Stomach smooth muscle (tissue), 2 donors: ENCODE results near the gene VSX2.
"Not testable (repeated sequence)": the region's sequence is repeated elsewhere in the genome, so short reads cannot be mapped to it uniquely, and the experiment has no call there.

Source experiments
- H3K27ac ChIP-seq: one replicate; pipeline ENCODE4 v1.7.0; 2013; ENCODE audit warnings: mild to moderate bottlenecking, low read length, inconsistent platforms
- H3K27me3 ChIP-seq, 2 donors: one replicate each; pipeline ENCODE4 v1.7.0; 2013; ENCODE audit warnings: low read length in 2 of 2; ENCODE audit not compliant: insufficient read depth in 2 of 2, control insufficient read depth in 1 of 2
- H3K36me3 ChIP-seq, 2 donors: one replicate each; pipeline ENCODE4 v1.7.0; 2013; ENCODE audit warnings: low read length in 2 of 2; ENCODE audit not compliant: control insufficient read depth in 2 of 2, insufficient read depth in 2 of 2
- H3K4me1 ChIP-seq: one replicate; pipeline ENCODE4 v1.7.0; 2013; ENCODE audit warnings: low read length; ENCODE audit not compliant: control insufficient read depth, insufficient read depth
- H3K4me3 ChIP-seq, 2 donors: one replicate each; pipeline ENCODE4 v1.7.0; 2013; ENCODE audit warnings: low read length in 2 of 2
- H3K9ac ChIP-seq, 2 donors: one replicate each; pipeline ENCODE4 v1.7.0; 2013; ENCODE audit warnings: low read length in 2 of 2, mild to moderate bottlenecking in 1 of 2
- H3K9me3 ChIP-seq, 2 donors: one replicate each; pipeline ENCODE4 v1.7.0; 2013; ENCODE audit warnings: low read length in 2 of 2; ENCODE audit not compliant: control insufficient read depth in 2 of 2
- donor health status: healthy.
- donor health status: Pancreatic carcinoma.

The VSX2 gene

GRCh38 chr14:74261288-74261687, 22.0 kb downstream of the VSX2 start:
- H3K9me3 ChIP-seq = no peaks in the 10 kb centered on the region
- H3K27me3 ChIP-seq = peaks cover 2 to 13% of the 10 kb centered on the region in 2 donors
- no peak overlapping the region for H3K4me3 ChIP-seq
- H3K27ac ChIP-seq = no peak overlapping the region
- H3K4me1 ChIP-seq = peaks cover 12% of the 10 kb centered on the region
- H3K9ac ChIP-seq = no peak overlapping the region
- no peaks in the 10 kb centered on the region for H3K36me3 ChIP-seq

DNA sequence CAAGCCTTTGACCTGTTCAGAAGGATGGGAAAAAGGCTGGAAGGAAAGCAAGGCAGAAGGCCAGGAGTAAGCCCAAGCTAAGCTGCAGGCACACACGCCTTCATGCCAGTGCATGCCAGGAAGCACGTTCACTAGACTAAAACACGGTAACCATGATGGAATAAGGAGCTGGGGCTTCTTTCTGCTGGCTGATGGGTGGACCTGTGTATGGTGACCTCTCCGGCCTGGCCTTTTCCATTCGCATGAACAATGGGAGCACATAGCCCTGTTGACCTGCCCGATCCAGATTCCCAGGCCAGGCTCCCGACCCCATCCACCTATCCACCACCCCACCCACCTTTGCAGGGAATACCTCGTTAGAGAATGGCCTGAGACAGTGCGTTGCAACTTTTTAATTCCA, 22.8 kb downstream of the VSX2 start:
- peaks cover 2 to 13% of the 10 kb centered on the region in 2 donors for H3K27me3 ChIP-seq
- no peak overlapping the region for H3K9ac ChIP-seq
- H3K36me3 ChIP-seq = no peaks in the 10 kb centered on the region
- no peak overlapping the region for H3K4me3 ChIP-seq
- H3K27ac ChIP-seq = no peak overlapping the region
- H3K9me3 ChIP-seq = no peaks in the 10 kb centered on the region
- peaks cover 10% of the 10 kb centered on the region for H3K4me1 ChIP-seq

DNA sequence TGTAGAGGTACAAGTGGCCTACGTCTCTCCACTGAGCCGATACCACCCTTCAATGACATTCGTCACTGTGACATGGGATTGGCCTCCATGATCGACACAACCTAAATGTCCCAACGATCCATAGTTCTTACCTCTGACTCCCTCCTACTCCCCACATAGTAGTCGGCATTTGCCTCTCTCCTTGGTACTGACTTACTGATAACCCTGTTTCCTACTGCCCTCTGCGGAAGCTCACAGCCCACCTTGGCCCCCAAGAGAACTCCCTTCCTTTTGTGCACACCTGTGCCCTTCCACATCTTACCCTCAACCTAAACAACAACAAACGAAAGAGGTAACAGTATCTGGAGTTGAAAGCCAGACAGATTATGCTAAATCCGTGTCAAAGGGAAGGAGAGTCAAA, 23.9 kb downstream of the VSX2 start:
- Histone ChIP-seq H3K9me3 (no peaks in the 10 kb centered on the region), H3K9ac (no peak overlapping the region), H3K4me1 (peaks cover 3% of the 10 kb centered on the region), H3K27ac (no peak overlapping the region), H3K27me3 (peaks cover 2 to 8% of the 10 kb centered on the region in 2 donors), H3K4me3 (no peak overlapping the region), H3K36me3 (no peaks in the 10 kb centered on the region)

- no peak overlapping the region for H3K4me3 ChIP-seq
- peaks cover under 1% of the 10 kb centered on the region in 2 donors for H3K27me3 ChIP-seq
- H3K36me3 ChIP-seq = no peaks in the 10 kb centered on the region
- no peaks in the 10 kb centered on the region for H3K9me3 ChIP-seq
- H3K27ac ChIP-seq = no peak overlapping the region
- H3K9ac ChIP-seq = no peak overlapping the region
- H3K4me1 ChIP-seq = no peaks in the 10 kb centered on the region
These were observed 24.7 kb downstream of the VSX2 start for GRCh38 chr14:74263921-74264320.

DNA sequence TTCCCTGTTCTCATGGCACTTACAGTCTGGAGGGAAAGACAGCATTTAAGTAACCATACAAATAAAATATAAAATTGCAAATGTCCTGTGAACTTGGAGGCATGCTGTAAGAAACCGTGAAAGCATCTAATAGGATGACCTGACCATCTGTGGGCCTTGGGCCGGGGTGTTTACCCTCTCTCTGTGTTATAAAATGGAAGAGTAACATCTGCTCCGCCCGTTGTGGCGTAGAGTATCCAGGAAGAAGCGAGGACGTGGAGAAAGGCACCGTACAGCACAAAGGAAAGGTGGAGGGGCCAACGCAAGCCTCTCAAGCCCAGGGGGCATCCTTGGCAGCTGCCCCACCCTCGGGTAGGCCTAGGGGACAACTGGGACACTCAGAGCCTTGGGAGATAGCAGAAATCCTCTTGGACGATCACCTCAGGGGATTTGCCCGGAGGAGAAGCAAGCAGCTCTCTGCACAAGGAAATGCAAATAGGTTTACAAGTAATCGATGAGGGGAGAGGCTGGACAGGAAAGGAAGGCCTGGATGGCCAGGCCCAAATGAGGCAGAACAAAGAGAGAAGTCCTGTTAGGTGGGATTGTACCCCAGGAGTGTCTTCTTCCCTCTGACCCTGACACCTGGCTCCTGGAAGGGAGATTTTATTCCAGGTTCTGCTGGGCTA, 26.2 kb downstream of the VSX2 start:
- no peaks in the 10 kb centered on the region for H3K9me3 ChIP-seq
- no peaks in the 10 kb centered on the region for H3K36me3 ChIP-seq
- no peak overlapping the region for H3K9ac ChIP-seq
- no peak overlapping the region for H3K4me3 ChIP-seq
- no peak overlapping the region for H3K27ac ChIP-seq
- H3K4me1 ChIP-seq = no peaks in the 10 kb centered on the region
- no peaks in the 10 kb centered on the region for H3K27me3 ChIP-seq

GRCh38 chr14:74267588-74267987, 28.3 kb downstream of the VSX2 start:
- Histone ChIP-seq H3K4me3 (no peak overlapping the region), H3K9ac (no peak overlapping the region), H3K27me3 (no peaks in the 10 kb centered on the region), H3K4me1 (no peaks in the 10 kb centered on the region), H3K36me3 (no peaks in the 10 kb centered on the region), H3K9me3 (no peaks in the 10 kb centered on the region), H3K27ac (no peak overlapping the region)

- not testable (repeated sequence) for H3K4me1 ChIP-seq, H3K9me3 ChIP-seq, H3K36me3 ChIP-seq, H3K27ac ChIP-seq, H3K27me3 ChIP-seq, H3K4me3 ChIP-seq, H3K9ac ChIP-seq
These were observed 31.3 kb downstream of the VSX2 start for GRCh38 chr14:74270382-74271177.

- H3K9me3 ChIP-seq = no peaks in the 10 kb centered on the region
- no peaks in the 10 kb centered on the region for H3K27me3 ChIP-seq
- H3K4me3 ChIP-seq = no peak overlapping the region
- H3K36me3 ChIP-seq = no peaks in the 10 kb centered on the region
- H3K9ac ChIP-seq = no peak overlapping the region
- no peak overlapping the region for H3K27ac ChIP-seq
- no peaks in the 10 kb centered on the region for H3K4me1 ChIP-seq
These were observed 32.1 kb downstream of the VSX2 start for GRCh38 chr14:74271365-74271764.

DNA sequence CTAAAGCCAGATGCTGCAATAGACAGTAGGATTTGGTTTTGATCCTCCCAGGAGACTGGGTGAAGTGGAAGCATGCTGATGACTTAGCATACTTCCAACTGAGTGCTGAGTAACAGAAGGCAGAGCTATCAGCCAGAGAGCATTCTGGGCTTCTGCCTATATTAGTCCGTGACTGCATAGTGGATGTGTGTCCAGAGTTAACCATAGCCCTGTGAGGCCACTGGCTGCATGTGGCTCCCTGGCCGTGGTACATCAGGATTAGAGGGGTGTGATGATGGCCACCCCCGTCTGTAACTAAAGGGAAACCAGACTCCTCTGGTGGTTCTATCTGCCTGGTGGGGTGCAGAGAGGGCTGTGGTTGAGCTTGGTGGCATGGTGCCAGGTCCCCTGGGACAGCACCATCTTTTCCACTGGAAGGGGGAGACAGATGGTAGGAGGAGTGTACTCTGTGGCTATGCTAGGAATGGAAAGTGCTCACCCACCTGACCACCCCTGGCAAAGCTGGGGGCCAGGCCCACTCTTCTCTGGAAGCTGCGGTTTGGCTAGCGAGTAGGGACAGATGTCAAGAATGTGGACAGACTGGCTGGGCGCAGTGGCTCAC, 36.1 kb downstream of the VSX2 start:
- H3K4me1 ChIP-seq = no peaks in the 10 kb centered on the region
- H3K9me3 ChIP-seq = no peaks in the 10 kb centered on the region
- no peak overlapping the region for H3K9ac ChIP-seq
- H3K4me3 ChIP-seq = no peak overlapping the region
- no peaks in the 10 kb centered on the region for H3K36me3 ChIP-seq
- no peak overlapping the region for H3K27ac ChIP-seq
- no peaks in the 10 kb centered on the region for H3K27me3 ChIP-seq

DNA sequence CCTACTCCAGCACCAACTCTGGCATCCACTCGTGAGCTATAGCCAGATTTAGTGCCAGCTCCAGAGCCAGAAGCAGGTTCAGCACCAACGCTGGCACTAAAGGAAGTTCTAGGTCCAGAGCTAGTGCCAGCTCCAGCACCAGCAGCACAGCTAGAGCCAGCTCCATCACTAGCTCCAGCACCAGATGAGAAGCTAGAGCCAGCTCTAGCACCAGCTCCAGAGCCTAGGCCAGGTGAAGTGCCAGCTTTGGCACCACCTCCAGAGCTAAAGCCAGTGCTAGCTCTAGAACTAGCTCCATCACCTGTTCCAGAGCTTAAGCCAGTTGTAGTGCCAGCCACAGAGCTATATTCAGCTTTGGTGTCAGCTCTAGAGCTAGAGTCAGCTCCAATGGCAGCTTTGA, 38.8 kb downstream of the VSX2 start:
- H3K4me1 ChIP-seq = no peaks in the 10 kb centered on the region
- no peaks in the 10 kb centered on the region for H3K9me3 ChIP-seq
- no peak overlapping the region for H3K9ac ChIP-seq
- no peak overlapping the region for H3K27ac ChIP-seq
- no peak overlapping the region for H3K4me3 ChIP-seq
- H3K27me3 ChIP-seq = no peaks in the 10 kb centered on the region
- H3K36me3 ChIP-seq = peaks cover 2 to 5% of the 10 kb centered on the region in 2 donors

DNA sequence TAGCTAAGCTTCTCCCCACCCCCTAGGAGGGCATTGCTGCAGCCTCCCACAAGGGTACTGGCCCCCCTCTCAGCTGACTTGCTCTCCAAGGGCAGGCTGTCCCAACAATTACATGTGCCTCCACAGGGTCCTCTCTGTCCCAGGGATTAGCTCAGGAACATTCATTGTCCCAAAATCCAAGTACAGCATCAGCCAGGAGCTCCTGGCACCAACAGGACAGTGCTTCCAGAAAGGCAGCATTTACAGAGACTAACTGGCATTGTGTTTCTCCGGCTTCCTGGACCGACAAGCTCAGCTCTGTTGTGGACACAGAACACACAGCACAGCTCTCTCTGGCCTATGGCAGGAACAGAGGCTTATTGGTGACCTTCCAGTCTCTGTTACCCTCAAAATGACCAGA, 41.8 kb downstream of the VSX2 start:
- peaks cover 18 to 21% of the 10 kb centered on the region in 2 donors for H3K36me3 ChIP-seq
- H3K4me3 ChIP-seq = no peak overlapping the region
- no peaks in the 10 kb centered on the region for H3K27me3 ChIP-seq
- no peak overlapping the region for H3K9ac ChIP-seq
- H3K9me3 ChIP-seq = no peaks in the 10 kb centered on the region
- no peaks in the 10 kb centered on the region for H3K4me1 ChIP-seq
- H3K27ac ChIP-seq = no peak overlapping the region
